Stimulated activated CD8-positive, alpha-beta memory T cell treated with anti-CD3 and anti-CD28 coated beads, Interleukin-15, amount 100 ng/mL, for 48 hours (primary cell): ENCODE measurements around the gene PRRT1.
A peak's percentile ranks its signal among the peaks of the same experiment; 100 is the strongest.
"Not testable (repeated sequence)": the region's sequence is repeated elsewhere in the genome, so short reads cannot be mapped to it uniquely, and the experiment has no call there.

Experiments used
- DNase-seq, 2 donors: peaks; one replicate each; pipeline ENCODE4 v3.0.0-alpha.2; 2020; ENCODE audit warnings: low read depth in 2 of 2

PRRT1 gene

GRCh38 chr6:32188381-32189068 is 36.8 kb upstream of the PRRT1 start:
- DNase-seq, result no peak

DNA sequence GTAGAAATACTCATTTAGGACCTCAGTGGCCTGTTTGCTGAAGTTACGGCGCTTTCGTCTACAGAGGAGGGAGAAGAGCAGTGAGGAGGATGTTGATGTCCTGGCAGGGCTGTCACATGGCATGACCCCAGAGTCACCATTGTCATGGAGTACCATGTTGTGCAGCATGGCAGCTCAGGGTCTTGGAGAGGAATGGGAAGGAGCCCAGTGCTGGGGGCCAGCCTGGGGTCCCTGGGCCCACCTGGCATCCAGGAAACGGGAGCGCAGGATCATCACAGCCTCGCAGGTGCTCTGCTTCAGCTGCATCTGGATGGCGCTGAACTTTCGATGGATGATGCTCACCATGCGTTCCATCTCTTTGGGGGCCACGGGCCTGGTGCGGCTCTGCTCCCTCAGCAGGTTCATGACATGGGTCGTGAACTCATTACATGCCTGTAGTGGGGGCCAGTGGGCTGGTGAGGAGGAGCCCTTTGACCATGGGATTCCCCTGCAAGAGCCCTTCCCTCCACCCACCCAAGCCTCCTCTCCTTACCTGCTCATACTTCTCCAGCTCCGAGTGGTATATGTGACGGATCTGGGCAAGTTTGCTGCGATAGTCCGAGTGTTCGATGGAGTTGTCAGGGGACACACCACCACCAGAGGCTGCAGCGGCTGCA is 36.1 kb upstream of the PRRT1 start:
- not testable (repeated sequence) for DNase-seq

- no peak for DNase-seq
These were observed 35.4 kb upstream of the PRRT1 start for GRCh38 chr6:32187009-32187709.

DNA sequence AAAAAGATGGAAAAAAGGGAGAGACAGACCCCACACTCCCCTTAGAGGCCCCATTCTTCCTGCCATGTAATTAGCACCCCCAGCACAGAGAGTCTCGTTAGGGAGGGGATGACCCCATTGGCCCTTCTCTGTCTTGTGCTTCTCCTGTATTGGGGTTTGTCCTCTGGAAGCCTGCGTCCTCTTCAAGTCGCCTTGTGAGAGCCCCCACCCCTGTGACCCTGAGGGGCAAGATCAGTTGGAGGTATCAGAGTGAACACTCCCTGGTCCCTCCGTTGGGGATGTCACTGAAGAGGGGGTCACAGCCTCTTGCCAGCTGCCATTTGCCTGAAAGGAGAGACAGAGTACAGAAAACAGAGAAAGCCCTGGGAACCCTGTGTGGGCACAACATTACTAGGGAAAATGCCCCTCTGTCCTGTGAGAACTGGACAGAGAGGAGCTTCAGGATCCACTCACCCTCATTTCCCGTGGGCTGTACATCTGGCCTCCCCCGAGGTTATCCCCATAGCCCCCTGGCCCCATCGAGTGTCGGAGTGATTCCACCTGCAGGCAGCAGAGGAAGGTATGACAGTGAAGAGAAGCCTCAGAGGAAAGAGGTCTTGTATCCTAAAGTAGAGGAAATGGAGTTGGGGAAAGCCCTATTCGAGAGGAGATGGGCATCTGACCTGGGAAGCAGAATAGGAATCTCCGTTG is 34.6 kb upstream of the PRRT1 start:
- not testable (repeated sequence) for DNase-seq

- DNase-seq, result peak in 1 of 2 donors; percentile 54
These were observed 34.0 kb upstream of the PRRT1 start for GRCh38 chr6:32185681-32186131.

GRCh38 chr6:32184084-32184640 is 32.4 kb upstream of the PRRT1 start, which contains the start of gene AGER:
Gene AGER (minus strand): TSS chr6:32184253. CDS start chr6:32184222, 31 bp downstream.
- no peak for DNase-seq

DNA sequence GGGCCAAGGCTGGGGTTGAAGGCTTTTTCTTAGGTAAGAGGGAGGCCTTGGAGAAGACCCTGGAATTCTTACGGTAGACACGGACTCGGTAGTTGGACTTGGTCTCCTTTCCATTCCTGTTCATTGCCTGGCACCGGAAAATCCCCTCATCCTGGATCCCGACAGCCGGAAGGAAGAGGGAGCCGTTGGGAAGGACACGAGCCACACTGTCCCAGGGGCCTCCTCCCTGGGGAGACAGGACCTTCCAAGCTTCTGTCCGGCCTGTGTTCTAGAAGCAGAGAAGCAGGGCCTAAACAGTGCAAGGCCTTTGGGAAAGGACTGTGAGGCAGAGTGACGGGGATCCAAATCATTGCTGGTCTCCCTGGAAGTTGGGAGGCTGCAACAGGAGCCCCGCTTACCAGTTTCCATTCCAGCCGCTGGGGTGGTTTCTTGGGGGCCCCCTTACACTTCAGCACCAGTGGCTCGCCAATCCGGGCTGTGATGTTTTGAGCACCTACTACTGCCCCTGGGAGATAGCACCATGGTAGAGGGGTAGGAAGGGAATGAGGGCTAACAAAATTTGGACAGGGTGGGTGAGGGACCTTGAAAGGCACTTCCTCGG is 31.8 kb upstream of the PRRT1 start:
- no peak for DNase-seq

DNA sequence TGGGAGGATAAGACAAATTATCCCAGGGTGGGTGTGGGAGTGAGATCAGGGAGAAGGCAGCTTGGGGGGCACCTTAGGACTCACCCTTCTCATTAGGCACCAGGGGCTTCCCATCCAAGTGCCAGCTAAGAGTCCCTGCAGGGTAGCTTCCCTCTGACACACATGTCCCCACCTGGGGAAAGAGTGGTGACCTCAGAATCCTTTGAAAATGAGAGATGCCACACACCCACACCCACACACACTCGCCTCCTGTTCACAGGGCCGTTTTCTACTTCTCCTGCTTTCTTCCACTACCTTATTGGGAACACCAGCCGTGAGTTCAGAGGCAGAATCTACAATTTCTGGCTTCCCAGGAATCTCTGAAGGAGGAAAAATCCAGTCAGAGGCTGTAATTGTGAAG is 31.3 kb upstream of the PRRT1 start:
- no peak for DNase-seq

- DNase-seq, result no peak
These were observed 30.8 kb upstream of the PRRT1 start for GRCh38 chr6:32182555-32182981.

DNA sequence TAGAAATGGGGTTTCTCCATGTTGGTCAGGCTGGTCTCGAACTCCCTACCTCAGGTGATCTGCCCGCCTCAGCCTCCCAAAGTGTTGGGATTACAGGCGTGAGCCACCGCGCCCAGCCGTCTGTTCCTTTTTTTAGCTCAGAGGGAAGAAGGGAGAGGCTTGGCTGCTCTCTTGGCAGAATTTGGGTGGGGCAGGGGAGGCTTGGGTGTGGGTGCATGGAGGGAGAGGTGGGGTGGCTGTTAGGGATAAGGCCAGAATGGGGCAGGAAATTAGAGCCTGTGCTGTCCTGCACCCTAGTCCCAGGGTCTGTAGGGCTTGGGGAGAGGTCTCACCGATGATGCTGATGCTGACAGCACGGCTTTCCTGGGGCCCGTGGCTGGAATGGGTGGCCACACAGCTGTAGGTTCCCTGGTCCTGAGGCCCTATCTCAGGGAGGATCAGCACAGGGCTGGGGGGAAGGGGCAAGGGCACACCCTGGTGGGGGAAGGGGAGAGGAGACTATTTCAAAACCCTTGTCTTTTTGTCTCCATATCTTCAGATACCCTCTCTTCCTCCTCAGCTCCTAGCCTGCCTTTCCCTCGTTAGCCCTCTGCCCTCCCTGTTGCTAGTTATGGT is 30.3 kb upstream of the PRRT1 start:
- DNase-seq, result no peak

DNA sequence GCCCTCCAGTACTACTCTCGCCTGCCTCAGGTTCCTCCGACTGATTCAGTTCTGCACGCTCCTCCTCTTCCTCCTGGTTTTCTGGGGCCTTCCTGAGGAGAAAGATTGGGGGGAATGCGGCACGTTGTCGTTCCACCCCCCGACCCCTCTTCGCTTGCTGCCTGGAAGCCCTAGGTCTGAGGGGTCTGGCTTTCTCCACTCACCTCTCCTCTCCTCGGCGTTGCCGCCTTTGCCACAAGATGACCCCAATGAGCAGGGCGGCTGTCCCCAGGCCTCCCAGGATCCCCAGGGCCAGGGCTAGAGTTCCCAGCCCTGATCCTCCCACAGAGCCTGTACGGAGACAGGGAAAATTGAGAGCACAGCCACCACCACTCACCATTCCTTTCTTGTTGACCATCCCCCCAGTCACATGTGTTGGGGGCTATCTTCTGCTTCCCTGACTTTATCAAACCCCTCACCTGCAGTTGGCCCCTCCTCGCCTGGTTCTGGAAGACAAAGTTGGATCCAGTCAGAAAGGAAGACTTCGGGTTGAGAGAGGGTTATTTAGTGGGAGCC is 29.5 kb upstream of the PRRT1 start:
- DNase-seq, result no peak

- DNase-seq, result no peak
These were observed 28.1 kb upstream of the PRRT1 start for GRCh38 chr6:32179766-32180405.

- no peak for DNase-seq
These were observed 27.1 kb upstream of the PRRT1 start for GRCh38 chr6:32178547-32179440.

GRCh38 chr6:32177788-32178546 is 26.2 kb upstream of the PRRT1 start, which contains the start of gene RNF5:
Gene RNF5 (plus strand): TSS chr6:32178405. CDS start chr6:32178512, 107 bp downstream.
- peak; percentile 86 to 89 for DNase-seq

DNA sequence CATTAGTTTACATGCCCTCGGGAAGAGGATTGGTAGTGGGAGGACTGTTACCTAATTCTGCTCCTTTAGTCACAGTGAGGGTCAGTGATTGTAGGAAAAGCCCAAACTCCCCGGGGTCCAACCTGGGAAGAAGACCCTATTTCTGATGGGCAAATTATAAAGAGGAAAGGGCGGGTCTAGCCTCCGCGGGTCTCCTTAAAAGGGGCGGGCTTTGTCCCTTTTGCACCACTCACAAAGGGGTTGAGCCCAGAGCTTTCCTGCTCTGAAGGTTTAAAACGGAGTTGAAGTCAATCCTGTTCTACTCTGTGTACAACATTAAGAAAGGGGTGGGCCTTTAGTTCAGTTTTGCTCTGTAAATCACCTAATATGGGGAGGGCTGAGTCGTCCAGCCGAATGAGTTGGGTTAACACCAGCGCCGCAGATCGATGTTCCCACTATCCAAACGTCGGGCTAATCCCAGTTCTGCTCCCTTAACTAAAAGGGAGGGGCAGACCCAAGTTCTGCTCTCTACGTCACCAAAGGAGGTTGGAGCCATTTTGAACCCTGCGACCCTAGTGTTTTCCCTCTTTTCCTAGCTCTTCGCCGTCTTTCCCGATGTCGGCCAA is 25.5 kb upstream of the PRRT1 start:
- DNase-seq, result no peak

DNA sequence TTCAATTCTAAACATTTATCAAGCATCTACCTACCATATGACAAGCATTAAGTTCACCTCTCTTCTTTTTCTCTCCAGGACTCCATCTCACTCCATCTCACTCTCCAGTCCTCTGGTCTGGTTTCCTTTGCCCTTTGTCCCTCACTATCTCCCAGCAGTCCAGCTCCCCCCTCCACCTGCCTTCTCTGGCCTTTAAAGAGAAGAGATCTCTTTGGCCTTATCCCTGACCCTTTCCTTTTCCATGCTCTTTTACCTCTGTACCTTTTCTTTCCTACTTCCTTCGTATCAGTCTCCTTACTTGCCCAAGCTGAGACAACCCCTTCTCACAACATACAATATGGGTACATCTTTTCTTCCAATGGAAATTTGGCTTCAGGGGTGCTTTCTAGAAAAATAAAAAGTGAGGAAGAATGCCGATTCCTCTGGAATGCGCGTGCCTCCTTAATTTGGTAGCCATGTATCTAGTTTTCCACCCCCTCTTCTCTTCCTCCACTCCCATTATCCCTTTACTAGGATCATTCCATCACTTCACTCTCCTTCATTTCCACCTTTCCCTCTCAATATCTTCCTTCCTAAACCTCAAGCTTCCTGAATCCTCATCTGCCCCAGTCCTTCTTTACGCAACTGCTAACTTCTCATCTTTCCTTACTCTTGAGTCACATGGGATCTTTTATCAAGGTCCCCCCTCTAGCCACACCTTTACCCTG is 24.9 kb upstream of the PRRT1 start:
- DNase-seq, result no peak
